GM12865 (cell line): ENCODE data around the gene SLC4A2.

Source experiments
- DNase-seq: peaks from one replicate; pipeline ENCODE4 v3.0.0; 2010; ENCODE audit warnings: low read depth
- H3K4me3 ChIP-seq: 2 replicates; pipeline ENCODE4 v1.5.1; 2011; ENCODE audit warnings: mild to moderate bottlenecking, low read depth, low read length, control low read depth
- TF ChIP-seq, protein P1 (sequence below): IDR thresholded peaks from 2 replicates; pipeline ENCODE4 v1.5.1; 2011; ENCODE audit warnings: low read length, control low read depth, low read depth, inconsistent platforms; ENCODE audit not compliant: insufficient read depth; ENCODE audit errors: missing control alignments

Gene SLC4A2

DNA sequence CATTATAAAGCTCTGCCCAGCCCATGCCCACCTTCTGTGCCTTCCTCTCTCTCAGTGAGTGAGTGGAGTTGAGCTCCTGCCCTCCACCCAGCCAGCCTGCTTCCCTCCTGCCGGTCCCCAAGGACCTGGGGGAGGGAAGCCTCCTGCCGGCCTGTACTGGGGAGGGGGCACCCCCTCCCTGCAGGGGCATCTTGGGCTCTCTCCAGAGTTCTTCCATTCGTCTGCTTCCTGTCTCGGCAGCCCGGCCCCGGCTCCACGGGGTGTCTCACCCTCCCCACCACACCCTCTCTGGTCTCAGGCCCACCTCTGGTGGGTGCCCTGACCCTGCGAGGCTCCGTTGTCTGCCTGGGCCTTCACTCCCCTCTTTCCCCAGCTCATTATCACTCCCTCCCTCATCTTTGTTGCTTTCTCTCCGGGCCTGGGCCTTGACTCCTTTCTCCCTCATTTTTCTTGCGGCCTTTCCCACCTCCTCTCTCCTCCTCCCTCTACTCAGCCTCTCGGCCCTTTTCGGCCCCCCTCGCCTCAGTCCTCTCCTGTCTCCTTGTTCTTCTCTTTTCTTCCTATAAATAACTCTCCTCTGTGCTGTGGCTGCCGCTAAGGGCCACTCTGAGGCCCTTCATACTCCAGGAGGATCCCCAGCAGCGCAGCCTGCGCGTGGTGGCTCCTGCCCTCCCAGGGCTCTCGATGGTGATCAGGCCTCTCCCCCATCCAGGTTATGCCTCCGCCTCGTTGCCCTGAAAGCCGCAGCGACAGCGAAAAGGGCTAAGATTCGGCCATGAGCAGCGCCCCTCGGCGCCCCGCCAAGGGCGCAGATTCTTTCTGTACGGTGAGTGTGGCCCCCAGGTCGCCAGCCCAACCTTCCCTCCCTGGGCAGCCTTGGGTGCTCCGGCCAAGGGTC is 2.1 kb downstream of the SLC4A2 start:
- TF ChIP-seq, protein P1, sequence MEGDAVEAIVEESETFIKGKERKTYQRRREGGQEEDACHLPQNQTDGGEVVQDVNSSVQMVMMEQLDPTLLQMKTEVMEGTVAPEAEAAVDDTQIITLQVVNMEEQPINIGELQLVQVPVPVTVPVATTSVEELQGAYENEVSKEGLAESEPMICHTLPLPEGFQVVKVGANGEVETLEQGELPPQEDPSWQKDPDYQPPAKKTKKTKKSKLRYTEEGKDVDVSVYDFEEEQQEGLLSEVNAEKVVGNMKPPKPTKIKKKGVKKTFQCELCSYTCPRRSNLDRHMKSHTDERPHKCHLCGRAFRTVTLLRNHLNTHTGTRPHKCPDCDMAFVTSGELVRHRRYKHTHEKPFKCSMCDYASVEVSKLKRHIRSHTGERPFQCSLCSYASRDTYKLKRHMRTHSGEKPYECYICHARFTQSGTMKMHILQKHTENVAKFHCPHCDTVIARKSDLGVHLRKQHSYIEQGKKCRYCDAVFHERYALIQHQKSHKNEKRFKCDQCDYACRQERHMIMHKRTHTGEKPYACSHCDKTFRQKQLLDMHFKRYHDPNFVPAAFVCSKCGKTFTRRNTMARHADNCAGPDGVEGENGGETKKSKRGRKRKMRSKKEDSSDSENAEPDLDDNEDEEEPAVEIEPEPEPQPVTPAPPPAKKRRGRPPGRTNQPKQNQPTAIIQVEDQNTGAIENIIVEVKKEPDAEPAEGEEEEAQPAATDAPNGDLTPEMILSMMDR, result no peak
- no peak overlapping the region for H3K4me3 ChIP-seq
- no peak for DNase-seq

DNA sequence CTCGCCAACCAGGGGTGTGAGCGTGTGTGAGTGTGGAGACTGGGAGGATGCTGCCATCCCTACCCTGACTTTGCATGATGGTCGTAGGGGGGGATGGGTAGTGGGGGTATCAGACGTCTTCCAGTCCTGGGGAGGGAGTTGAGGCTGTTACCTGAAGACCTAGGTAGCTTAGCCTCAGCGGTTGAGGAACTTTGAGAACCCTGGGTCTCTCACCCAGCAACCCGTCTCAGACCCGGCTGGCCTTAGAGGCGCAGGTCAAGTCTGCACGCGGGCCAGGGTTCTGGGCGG is 2.7 kb downstream of the SLC4A2 start:
- DNase-seq, result no peak
- TF ChIP-seq, protein P1, result no peak
- no peak overlapping the region for H3K4me3 ChIP-seq

DNA sequence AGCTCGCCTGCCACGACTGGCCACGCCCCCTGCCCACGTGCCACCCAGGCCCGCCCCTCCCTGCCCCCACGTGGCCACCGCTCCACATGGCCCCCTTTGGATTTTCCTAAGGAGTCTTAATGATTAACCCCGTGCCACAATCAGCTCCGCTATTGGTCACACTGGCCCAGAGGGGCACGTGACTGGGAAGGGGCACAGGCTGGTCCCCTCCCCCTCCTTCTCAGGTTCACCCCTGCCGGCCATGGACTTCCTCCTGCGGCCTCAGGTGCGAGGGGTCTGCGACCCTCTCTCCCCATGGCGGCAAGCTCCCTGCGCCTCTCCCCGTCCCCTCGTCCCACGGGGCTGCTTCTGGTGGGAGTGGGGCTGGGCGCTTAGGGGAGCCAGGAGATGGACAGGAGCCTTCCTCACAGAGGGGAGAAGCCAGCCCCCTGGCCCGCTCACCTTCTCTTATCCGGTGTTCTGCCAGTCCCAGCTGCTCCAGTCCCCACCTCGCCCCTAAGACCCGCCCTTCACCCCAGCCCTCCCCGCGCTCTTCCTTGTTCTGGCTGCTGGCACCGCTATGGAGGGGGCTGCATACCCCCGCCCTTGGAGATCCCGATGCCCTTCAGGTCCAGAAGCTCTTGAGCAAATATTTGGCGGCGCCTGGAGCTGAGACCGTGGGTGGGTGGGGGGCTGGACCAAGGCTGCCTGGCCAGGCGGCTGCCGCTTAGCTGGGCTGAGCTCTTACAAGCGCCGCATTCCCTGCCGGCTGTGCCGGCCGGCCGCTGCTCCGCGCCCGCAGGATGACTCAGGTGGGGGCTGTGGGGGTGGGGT is 3.2 kb downstream of the SLC4A2 start:
- no peak overlapping the region for H3K4me3 ChIP-seq
- TF ChIP-seq, protein P1, result no peak
- DNase-seq, result no peak

DNA sequence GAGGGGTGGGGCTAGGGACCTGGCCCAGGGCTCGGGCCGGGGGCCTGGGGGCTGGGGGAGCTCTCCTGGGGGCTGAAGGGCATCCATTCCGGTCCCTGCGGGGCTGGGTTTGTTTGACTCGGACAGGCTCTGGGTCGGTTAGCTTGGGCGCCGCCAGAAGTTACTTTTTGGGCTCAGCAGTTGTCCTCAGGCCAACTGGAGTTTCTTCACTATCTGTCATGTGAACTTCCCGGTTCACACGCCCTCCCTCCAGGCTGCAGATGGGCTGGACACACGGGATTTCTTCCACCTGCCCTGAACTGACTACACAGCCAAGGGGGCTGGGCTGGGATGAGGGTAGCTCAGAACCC is 3.8 kb downstream of the SLC4A2 start:
- no peak overlapping the region for H3K4me3 ChIP-seq
- TF ChIP-seq, protein P1, result no peak
- no peak for DNase-seq

DNA sequence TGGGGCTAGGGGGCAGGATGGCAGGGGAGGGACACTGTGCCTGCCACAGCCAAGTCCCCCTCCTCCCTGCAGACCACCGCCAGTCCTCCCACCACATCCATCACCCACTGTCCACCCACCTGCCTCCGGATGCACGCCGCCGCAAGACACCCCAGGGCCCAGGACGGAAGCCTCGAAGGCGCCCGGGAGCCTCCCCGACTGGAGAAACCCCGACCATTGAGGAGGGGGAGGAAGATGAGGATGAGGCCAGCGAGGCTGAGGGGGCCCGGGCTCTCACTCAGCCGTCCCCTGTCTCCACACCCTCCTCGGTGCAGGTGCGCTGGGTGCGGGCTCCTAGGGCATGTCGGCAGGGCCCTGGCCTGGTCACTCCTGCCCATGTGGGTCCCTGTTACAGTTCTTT is 5.1 kb downstream of the SLC4A2 start:
- no peak for DNase-seq
- no peak overlapping the region for H3K4me3 ChIP-seq
- TF ChIP-seq, protein P1, result no peak

DNA sequence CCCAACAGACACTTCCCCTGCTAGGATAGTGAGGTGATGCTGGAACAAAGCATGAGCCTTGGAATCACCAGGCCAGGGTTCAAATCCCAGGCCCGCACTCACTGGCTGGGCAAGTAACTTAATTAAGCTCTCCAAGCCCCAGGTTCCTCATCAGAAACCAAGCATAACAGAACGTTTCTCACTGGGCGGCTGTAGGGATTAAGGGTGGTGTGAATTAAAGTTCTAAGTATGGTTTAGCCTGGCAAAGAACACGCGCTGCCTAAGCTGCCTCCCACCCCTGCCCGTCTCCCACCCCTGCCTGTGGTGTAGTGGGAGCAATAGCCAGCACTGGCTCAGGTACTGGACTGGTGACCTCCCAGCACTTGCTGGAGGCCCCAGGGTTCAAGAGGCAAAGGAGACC is 5.6 kb downstream of the SLC4A2 start:
- TF ChIP-seq, protein P1, result no peak
- H3K4me3 ChIP-seq, result no peak overlapping the region
- DNase-seq, result no peak
